GM06990 (cell line): Measurements from ENCODE around the gene KCNJ4.

Experiments used
- DNase-seq: peaks from one replicate; pipeline ENCODE4 v3.0.0-alpha.2; 2011; ENCODE audit not compliant: insufficient read length; ENCODE audit errors: extremely low read depth
- H3K27me3 ChIP-seq: replicated peaks from 2 replicates; pipeline ENCODE4 v1.6.0; 2011; ENCODE audit warnings: low read length; ENCODE audit not compliant: control insufficient read depth, insufficient read depth
- H3K36me3 ChIP-seq: 2 replicates; pipeline ENCODE4 v1.5.1; 2011; ENCODE audit warnings: low read length; ENCODE audit not compliant: control insufficient read depth, insufficient read depth
- H3K4me3 ChIP-seq: replicated peaks from 2 replicates; pipeline ENCODE4 v1.5.1; 2011; ENCODE audit warnings: low read depth, mild to moderate bottlenecking, control low read depth, low read length
- TF ChIP-seq, protein P1 (sequence below): IDR thresholded peaks from 2 replicates; pipeline ENCODE4 v1.5.1; 2011; ENCODE audit warnings: low read length, control low read depth, mild to moderate bottlenecking, inconsistent platforms; ENCODE audit not compliant: insufficient read depth, poor library complexity, severe bottlenecking

KCNJ4 gene

DNA sequence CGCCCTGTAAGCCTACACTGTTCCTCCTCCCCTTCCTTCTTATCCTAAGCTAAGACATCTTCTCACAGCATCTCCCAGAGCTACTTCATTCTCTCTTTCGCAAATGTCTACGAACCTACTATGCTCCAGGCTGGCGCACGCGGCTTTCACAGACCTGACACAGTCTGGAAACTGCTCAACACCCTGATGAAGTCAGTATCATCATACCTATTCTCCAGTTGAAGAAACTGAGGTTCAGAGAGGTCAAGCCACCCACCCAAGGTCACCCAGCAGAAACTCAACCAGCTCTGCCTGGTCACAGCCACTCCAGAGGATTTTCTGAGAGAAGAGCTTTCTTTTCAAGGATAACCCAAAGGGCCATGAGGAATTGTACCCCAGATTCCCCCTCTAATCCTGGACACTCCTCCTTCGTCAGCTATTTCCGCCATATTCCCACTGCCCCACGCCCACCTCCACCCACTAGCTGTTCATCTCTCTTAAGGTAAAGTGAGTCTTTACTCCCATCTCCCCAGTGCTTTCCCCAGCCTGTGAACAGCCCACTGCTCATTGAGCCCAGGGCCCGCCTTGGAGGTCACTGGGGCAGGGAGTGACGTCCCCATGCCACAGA is 1.8 kb downstream of the KCNJ4 start:
- TF ChIP-seq, protein P1, sequence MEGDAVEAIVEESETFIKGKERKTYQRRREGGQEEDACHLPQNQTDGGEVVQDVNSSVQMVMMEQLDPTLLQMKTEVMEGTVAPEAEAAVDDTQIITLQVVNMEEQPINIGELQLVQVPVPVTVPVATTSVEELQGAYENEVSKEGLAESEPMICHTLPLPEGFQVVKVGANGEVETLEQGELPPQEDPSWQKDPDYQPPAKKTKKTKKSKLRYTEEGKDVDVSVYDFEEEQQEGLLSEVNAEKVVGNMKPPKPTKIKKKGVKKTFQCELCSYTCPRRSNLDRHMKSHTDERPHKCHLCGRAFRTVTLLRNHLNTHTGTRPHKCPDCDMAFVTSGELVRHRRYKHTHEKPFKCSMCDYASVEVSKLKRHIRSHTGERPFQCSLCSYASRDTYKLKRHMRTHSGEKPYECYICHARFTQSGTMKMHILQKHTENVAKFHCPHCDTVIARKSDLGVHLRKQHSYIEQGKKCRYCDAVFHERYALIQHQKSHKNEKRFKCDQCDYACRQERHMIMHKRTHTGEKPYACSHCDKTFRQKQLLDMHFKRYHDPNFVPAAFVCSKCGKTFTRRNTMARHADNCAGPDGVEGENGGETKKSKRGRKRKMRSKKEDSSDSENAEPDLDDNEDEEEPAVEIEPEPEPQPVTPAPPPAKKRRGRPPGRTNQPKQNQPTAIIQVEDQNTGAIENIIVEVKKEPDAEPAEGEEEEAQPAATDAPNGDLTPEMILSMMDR = no peak
- H3K4me3 ChIP-seq = no peak overlapping the region
- H3K27me3 ChIP-seq = peaks cover 4% of the 10 kb centered on the region
- no peaks in the 10 kb centered on the region for H3K36me3 ChIP-seq
- no peak for DNase-seq

- DNase-seq = no peak
- TF ChIP-seq, protein P1 = no peak
- Histone ChIP-seq H3K36me3 (no peaks in the 10 kb centered on the region), H3K4me3 (no peak overlapping the region), H3K27me3 (peaks cover 3% of the 10 kb centered on the region)
Measured at GRCh38 chr22:38452373-38453065, 2.5 kb downstream of the KCNJ4 start.

- Histone ChIP-seq H3K27me3 (peaks cover 2% of the 10 kb centered on the region; the same call in 1 of the 2 replicates), H3K4me3 (no peak overlapping the region), H3K36me3 (no peaks in the 10 kb centered on the region)
- TF ChIP-seq, protein P1 = no peak
- DNase-seq = no peak
Measured at GRCh38 chr22:38451864-38452263, 3.1 kb downstream of the KCNJ4 start.

DNA sequence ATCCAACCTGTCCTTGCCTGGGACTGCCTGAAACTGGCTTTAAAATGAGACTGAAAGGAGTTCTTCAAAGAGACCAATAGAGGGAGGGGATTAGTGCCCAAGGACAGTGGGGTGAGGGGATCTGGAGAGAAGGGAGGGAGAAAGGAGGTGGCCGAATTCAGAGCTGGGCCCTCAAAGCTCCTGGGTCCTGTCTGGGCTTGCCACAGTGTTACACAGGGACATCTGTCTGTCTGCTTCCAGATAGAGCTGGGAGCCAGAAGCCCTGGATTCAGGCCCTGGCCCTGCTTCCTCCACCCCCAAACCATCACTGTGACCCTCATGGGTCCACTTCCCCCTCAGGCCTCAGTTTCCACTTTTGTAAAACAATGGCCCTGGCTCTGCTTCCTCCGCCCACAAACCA is 3.6 kb downstream of the KCNJ4 start:
- no peak for DNase-seq
- peaks cover 2% of the 10 kb centered on the region; the same call in 1 of the 2 replicates for H3K27me3 ChIP-seq
- TF ChIP-seq, protein P1 = no peak
- H3K36me3 ChIP-seq = no peaks in the 10 kb centered on the region
- no peak overlapping the region for H3K4me3 ChIP-seq

DNA sequence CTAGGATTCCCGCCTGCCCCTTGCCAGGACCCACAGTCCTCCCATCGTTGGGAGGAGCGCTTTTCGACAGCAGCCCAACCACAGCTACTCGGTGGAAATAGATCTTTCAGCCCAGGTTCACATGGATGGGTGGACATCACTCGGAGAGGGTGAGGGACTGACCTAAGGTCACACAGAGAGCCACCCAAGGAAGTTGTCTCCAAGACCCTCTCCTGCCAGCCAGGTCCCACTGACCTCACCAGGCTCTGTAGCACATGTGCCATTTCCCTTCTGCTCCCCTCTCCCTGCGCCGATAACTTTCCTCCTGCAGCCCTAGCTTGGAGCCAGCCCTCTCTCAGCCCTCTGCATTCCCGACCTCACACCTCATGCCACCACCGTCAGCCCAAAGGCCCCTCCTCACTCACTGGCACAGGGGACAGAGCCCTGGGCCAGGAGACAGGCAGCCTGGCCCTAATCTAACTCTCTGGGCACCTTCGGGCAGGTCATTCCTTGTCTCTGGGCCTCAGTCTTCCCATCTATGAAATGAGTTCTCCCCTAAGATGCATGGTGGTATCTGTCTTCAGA is 4.7 kb downstream of the KCNJ4 start:
- TF ChIP-seq, protein P1 = no peak
- H3K27me3 ChIP-seq = peaks cover 2% of the 10 kb centered on the region; the same call in 1 of the 2 replicates
- no peaks in the 10 kb centered on the region for H3K36me3 ChIP-seq
- H3K4me3 ChIP-seq = no peak overlapping the region
- DNase-seq = no peak
